Mesenchymal stem cell (in vitro differentiated cells and primary cell): ENCODE measurements around the gene FNBP1.

ENCODE experiments used
- DNase-seq: peaks from one replicate; pipeline ENCODE4 v3.0.0-alpha.2; 2013
- H2AFZ ChIP-seq: one replicate; pipeline ENCODE4 v1.6.1; 2013; ENCODE audit warnings: low read depth, mild to moderate bottlenecking, control low read depth, inconsistent platforms, low read length, moderate library complexity
- H2AK5ac ChIP-seq: 2 replicates; pipeline ENCODE4 v1.6.1; 2013; ENCODE audit warnings: low read length, moderate library complexity, mild to moderate bottlenecking, inconsistent platforms; ENCODE audit not compliant: severe bottlenecking
- H2BK120ac ChIP-seq: one replicate; pipeline ENCODE4 v1.6.1; 2013; ENCODE audit warnings: low read depth, mild to moderate bottlenecking, inconsistent platforms, low read length, moderate library complexity
- H2BK12ac ChIP-seq, 2 experiments: one replicate each; pipeline ENCODE4 v1.6.1; 2013; ENCODE audit warnings: inconsistent platforms in 2 of 2, low read length in 2 of 2, mild to moderate bottlenecking in 2 of 2, moderate library complexity in 2 of 2, control low read depth in 1 of 2
- H2BK15ac ChIP-seq: one replicate; pipeline ENCODE4 v1.6.1; 2013; ENCODE audit warnings: mild to moderate bottlenecking, low read depth, inconsistent platforms; ENCODE audit not compliant: poor library complexity, severe bottlenecking
- H2BK5ac ChIP-seq: 2 replicates; pipeline ENCODE4 v1.6.1; 2013; ENCODE audit warnings: low read depth, mild to moderate bottlenecking, low read length, control low read depth, inconsistent platforms; ENCODE audit not compliant: poor library complexity, severe bottlenecking
- H3K14ac ChIP-seq, 2 experiments: one replicate each; pipeline ENCODE4 v1.6.1; 2013; ENCODE audit warnings: inconsistent platforms in 2 of 2, low read length in 2 of 2, control low read depth in 1 of 2, mild to moderate bottlenecking in 1 of 2, moderate library complexity in 1 of 2
- H3K18ac ChIP-seq, 2 experiments: one replicate each; pipeline ENCODE4 v1.6.1; 2013; ENCODE audit warnings: inconsistent platforms in 2 of 2, low read length in 2 of 2, control low read depth in 1 of 2, low read depth in 1 of 2, mild to moderate bottlenecking in 1 of 2
- H3K23ac ChIP-seq, 2 experiments: one replicate each; pipeline ENCODE4 v1.6.1; 2013; ENCODE audit warnings: inconsistent platforms in 2 of 2, low read length in 2 of 2, mild to moderate bottlenecking in 2 of 2, moderate library complexity in 2 of 2, control low read depth in 1 of 2
- H3K27ac ChIP-seq: 2 replicates; pipeline ENCODE4 v1.5.1; 2013; ENCODE audit warnings: mild to moderate bottlenecking, moderate library complexity, low read length, control low read depth, inconsistent platforms; ENCODE audit not compliant: poor library complexity, severe bottlenecking
- H3K27me3 ChIP-seq, 2 experiments: 2 replicates each; pipeline versions ENCODE4 v1.6.1 to v1.7.0; 2013; ENCODE audit warnings: low read length in 2 of 2, mild to moderate bottlenecking in 2 of 2, moderate library complexity in 2 of 2, control low read depth in 1 of 2, inconsistent platforms in 1 of 2; ENCODE audit not compliant: control insufficient read depth in 1 of 2, insufficient read depth in 1 of 2
- H3K36me3 ChIP-seq, 2 experiments: 2 replicates each; pipeline versions ENCODE4 v1.6.1 to v1.7.0; 2013; ENCODE audit warnings: low read length in 2 of 2, control low read depth in 1 of 2, inconsistent platforms in 1 of 2, low read depth in 1 of 2, mild to moderate bottlenecking in 1 of 2; ENCODE audit not compliant: insufficient read depth in 2 of 2, control insufficient read depth in 1 of 2
- H3K4ac ChIP-seq, 2 experiments: one replicate each; pipeline ENCODE4 v1.6.1; 2013; ENCODE audit warnings: inconsistent platforms in 2 of 2, low read length in 2 of 2, mild to moderate bottlenecking in 2 of 2, moderate library complexity in 2 of 2, control low read depth in 1 of 2, low read depth in 1 of 2
- H3K4me1 ChIP-seq: 2 replicates; pipeline ENCODE4 v1.6.1; 2013; ENCODE audit warnings: low read depth, low read length, control low read depth; ENCODE audit not compliant: control insufficient read depth, insufficient read depth
- H3K4me2 ChIP-seq: 2 replicates; pipeline ENCODE4 v1.6.1; 2013; ENCODE audit warnings: low read length, mild to moderate bottlenecking, inconsistent platforms; ENCODE audit not compliant: poor library complexity, severe bottlenecking
- H3K4me3 ChIP-seq, 2 experiments: 2 replicates each; pipeline versions ENCODE4 v1.5.1 to v1.7.0; 2013; ENCODE audit warnings: low read length in 2 of 2, mild to moderate bottlenecking in 2 of 2, control low read depth in 1 of 2, low read depth in 1 of 2; ENCODE audit not compliant: insufficient read depth in 1 of 2
- H3K79me1 ChIP-seq: replicated peaks from 2 replicates; pipeline ENCODE4 v1.6.1; 2013; ENCODE audit warnings: mild to moderate bottlenecking, control low read depth, low read length, inconsistent platforms; ENCODE audit not compliant: poor library complexity, severe bottlenecking
- H3K9ac ChIP-seq: 2 replicates; pipeline ENCODE4 v1.7.0; 2013; ENCODE audit warnings: mild to moderate bottlenecking, low read length, moderate library complexity
- H3K9me3 ChIP-seq: 2 replicates; pipeline ENCODE4 v1.7.0; 2013; ENCODE audit warnings: mild to moderate bottlenecking, low read length; ENCODE audit not compliant: control insufficient read depth
- H4K8ac ChIP-seq: one replicate; pipeline ENCODE4 v1.6.1; 2013; ENCODE audit warnings: inconsistent platforms, mild to moderate bottlenecking, low read length, moderate library complexity
- H4K91ac ChIP-seq: one replicate; pipeline ENCODE4 v1.6.1; 2013; ENCODE audit warnings: mild to moderate bottlenecking, low read length, inconsistent platforms
- WGBS: methylation state at CpG from one replicate; pipeline ENCODE4 v1.1.7; 2013; ENCODE audit warnings: mixed read lengths; 5-methylcytosine and 5-hydroxymethylcytosine counted together

FNBP1 gene

DNA sequence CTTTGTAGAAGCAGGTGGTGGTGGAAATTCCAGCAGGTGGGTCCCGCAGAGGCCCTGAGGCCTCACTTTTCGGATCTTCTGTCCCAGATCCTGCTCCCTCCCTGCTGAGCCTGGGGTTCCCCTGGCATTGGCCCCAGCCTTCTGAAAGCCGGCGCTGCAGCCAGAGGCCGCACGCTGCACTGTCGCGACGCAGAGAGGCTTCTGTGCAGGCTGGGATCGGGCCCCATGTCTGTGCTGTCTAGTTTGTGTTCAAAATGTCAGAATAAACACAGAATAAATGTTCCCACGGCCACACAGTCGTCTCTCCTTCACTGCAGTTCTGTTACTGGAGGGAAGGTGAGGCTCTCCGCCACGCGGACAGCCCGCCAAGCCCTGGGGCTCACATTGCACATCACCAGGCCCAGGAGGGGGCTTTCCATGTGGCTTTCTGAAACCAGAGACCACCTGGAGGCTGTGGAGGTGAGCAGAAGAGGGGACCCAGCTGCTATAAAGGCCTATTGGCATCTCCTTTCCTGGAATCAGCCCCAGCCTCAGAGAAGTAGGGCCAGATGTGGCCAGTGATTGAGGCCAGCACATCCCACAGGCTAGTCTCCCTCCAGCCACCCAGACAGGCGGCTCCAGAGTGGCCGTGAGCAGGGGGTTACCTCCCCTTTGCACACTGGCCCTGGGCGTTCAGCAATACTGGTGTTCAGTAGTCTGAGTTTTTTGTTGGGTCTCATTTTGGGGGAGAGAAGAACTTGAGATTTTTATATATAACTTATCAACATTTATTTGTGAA is 161.3 kb downstream of the FNBP1 start:
- H3K4me3 ChIP-seq, result no peak overlapping the region
- no peak overlapping the region for H3K18ac ChIP-seq
- H3K9ac ChIP-seq, result no peak overlapping the region
- peaks cover 9 to 14% of the 10 kb centered on the region in 2 experiments for H3K36me3 ChIP-seq
- H3K4me2 ChIP-seq, result no peak overlapping the region
- H2AFZ ChIP-seq, result no peak overlapping the region
- no peak overlapping the region for H3K4ac ChIP-seq
- no peak overlapping the region for H4K8ac ChIP-seq
- H3K23ac ChIP-seq, result no peak overlapping the region
- no peaks in the 10 kb centered on the region for H3K79me1 ChIP-seq
- no peak overlapping the region for H4K91ac ChIP-seq
- no peak overlapping the region for H2BK120ac ChIP-seq
- no peak overlapping the region for H2AK5ac ChIP-seq
- WGBS, result 92% methylated on average over 16 of the region's 19 CpGs
- no peaks in the 10 kb centered on the region for H3K9me3 ChIP-seq
- H3K4me1 ChIP-seq, result peaks cover 33% of the 10 kb centered on the region
- DNase-seq, result no peak
- no peak overlapping the region for H2BK15ac ChIP-seq
- H3K14ac ChIP-seq, result no peak overlapping the region
- no peak overlapping the region for H2BK12ac ChIP-seq
- H2BK5ac ChIP-seq, result no peak overlapping the region
- no peaks in the 10 kb centered on the region for H3K27me3 ChIP-seq
- no peak overlapping the region for H3K27ac ChIP-seq

DNA sequence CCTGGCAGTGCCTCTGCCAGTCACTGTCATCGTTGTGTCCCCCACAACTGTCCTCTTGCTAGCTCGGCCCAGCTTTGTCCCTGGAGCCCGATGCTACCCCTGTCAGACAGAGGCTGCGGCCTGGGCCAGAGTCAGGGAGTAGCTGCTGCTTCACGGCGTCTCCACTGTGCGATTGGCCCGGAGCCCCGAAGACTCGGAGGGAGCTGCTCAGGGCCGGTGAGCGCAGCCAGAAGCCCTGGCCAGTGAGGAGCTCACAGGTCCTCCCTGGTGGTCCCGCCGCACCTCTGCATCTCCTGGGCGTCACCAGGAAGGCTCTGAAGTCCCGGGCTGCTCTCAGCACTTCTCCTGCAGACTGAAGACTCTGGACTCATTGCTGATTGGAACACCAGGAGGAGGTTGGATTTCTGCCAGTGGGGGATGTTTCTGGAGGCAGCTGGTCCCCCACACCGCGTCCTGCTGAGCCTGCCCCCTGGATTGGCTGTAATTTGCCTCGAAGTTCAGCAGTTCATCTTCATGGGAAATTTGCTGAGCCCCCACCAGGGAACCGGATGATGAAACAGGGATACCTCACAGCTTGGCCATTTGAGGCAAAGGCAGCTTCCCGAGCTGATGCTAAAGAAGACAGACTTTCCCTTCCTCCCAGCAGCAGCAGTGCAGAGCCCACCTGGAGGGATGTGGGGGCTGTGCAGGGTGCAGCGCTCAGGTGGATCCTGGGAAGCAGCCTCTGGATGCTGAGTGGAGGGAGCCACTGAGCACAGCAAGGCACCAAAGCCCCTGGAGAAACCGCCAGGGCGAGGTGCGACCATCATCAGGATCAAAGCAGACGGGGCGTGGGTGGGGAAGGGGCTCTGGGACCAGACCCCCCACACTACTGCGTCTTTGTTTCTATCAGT is 162.1 kb downstream of the FNBP1 start:
- Histone ChIP-seq H3K23ac (no peak overlapping the region), H3K36me3 (peaks cover 15 to 19% of the 10 kb centered on the region in 2 experiments), H2BK5ac (no peak overlapping the region), H3K9me3 (no peaks in the 10 kb centered on the region), H3K4ac (no peak overlapping the region), H3K79me1 (no peaks in the 10 kb centered on the region), H3K4me3 (no peak overlapping the region), H3K18ac (no peak overlapping the region), H3K27me3 (no peaks in the 10 kb centered on the region), H3K27ac (no peak overlapping the region), H3K4me1 (peaks cover 26% of the 10 kb centered on the region), H2AK5ac (no peak overlapping the region), H2BK12ac (no peak overlapping the region), H4K91ac (no peak overlapping the region), H3K14ac (no peak overlapping the region), H4K8ac (no peak overlapping the region), H3K9ac (no peak overlapping the region), H2BK15ac (no peak overlapping the region), H3K4me2 (no peak overlapping the region), H2AFZ (no peak overlapping the region), H2BK120ac (no peak overlapping the region)
- no peak for DNase-seq
- 92% methylated on average over 26 of the region's 28 CpGs for WGBS

DNA sequence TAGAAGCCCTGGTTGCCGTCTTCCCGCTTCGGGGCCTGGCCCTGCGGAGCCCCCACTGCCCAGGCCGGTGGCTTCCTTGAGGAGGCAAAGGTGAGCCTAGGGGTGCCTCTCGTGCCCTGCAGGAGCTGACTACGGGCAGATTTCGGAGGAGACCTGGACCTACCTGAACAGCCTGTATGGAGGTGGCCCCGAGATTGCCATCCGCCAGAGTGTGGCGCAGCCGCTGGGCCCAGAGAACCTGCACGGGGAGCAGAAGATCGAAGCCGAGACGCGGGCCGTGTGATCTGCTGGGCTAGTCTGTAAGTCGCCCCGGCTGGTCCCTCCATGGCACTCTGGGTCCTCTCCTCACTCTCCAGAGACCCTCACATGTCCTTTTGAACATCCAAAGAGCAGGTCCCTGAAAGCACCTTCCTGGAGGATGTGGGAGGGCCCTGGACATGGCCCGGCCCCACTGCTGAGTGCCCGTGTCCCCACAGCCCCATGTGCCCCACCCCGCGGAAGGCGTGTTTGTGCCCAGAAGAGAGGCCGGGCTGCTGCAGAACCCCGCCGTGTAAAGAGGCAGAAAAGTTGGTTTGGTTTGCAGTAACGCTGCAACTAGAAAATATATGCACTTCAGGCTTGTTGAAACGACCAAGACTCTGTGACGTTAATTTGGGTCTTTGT is 162.9 kb downstream of the FNBP1 start:
- Histone ChIP-seq H3K4me3 (no peak overlapping the region), H2BK5ac (no peak overlapping the region), H3K23ac (no peak overlapping the region), H4K91ac (no peak overlapping the region), H2BK12ac (no peak overlapping the region), H3K27ac (no peak overlapping the region), H3K27me3 (no peaks in the 10 kb centered on the region), H3K36me3 (peaks cover 23 to 26% of the 10 kb centered on the region in 2 experiments), H3K79me1 (no peaks in the 10 kb centered on the region), H2BK15ac (no peak overlapping the region), H3K14ac (no peak overlapping the region), H3K4me1 (peaks cover 20% of the 10 kb centered on the region), H3K4me2 (no peak overlapping the region), H3K9ac (no peak overlapping the region), H2AK5ac (no peak overlapping the region), H2AFZ (no peak overlapping the region), H4K8ac (no peak overlapping the region), H3K4ac (no peak overlapping the region), H3K9me3 (no peaks in the 10 kb centered on the region), H3K18ac (no peak overlapping the region), H2BK120ac (no peak overlapping the region)
- no peak for DNase-seq
- 96% methylated on average over 31 of the region's 31 CpGs for whole genome bisulfite sequencing
